SK-N-SH (cell line): ENCODE measurements around the gene UNC93B1. TPM values are rescaled to one million over a fixed set of nuclear protein-coding genes. Genes with fewer than 3 reads are reported as not detected.

Experiments used
- CTCF ChIA-PET: fragments of 300-600, 350-600 bp; formaldehyde crosslinking; extraction: SDS; loops from one replicate; lab custom pipeline; 2021; lab: Yijun Ruan, JAX
- POLR2A ChIA-PET: fragments of 350-600 bp; sonication (Branson Sonifier 250); formaldehyde crosslinking; extraction: SDS; loops from one replicate; lab custom pipeline; 2020; ENCODE audit warnings: antibody characterized with exemption, inconsistent platforms; lab: Yijun Ruan, JAX
- DNase-seq: peaks from one replicate; pipeline ENCODE4 v3.0.0; 2012
- H2AFZ ChIP-seq: fragments of 200-600 bp; sonication (generic); 2 replicates; pipeline ENCODE4 v1.8.1; 2016; ENCODE audit warnings: antibody characterized with exemption, mild to moderate bottlenecking, low read depth
- H3F3A ChIP-seq: fragments of 200-600 bp; sonication (generic); replicated peaks from 2 replicates; pipeline ENCODE3; 2016; ENCODE audit warnings: antibody characterized with exemption, mild to moderate bottlenecking; ENCODE audit not compliant: insufficient read depth
- H3K27ac ChIP-seq, 2 experiments: fragments of 200-500 bp in 1 of 2; fragments of 200-600 bp in 1 of 2; sonication (Bioruptor generic) in 1 of 2; sonication (generic), shearing (Covaris generic) in 1 of 2; 2 replicates each; pipeline versions ENCODE4 v1.5.1 to v1.6.1; 2014 to 2016; ENCODE audit warnings: low read depth in 2 of 2, inconsistent platforms in 1 of 2, low read length in 1 of 2, mild to moderate bottlenecking in 1 of 2, mixed read lengths in 1 of 2
- H3K27me3 ChIP-seq: fragments of 200-600 bp; sonication (generic), shearing (Covaris generic); 2 replicates; pipeline ENCODE4 v1.6.1; 2016; ENCODE audit warnings: mixed run types; ENCODE audit not compliant: insufficient read depth
- H3K36me3 ChIP-seq, 2 experiments: fragments of 200-500 bp in 1 of 2; fragments of 200-600 bp in 1 of 2; sonication (Bioruptor generic) in 1 of 2; sonication (generic) in 1 of 2; replicated peaks in 1 of 2; 2 replicates each; pipeline versions ENCODE3 to v1.5.1; 2014 to 2016; ENCODE audit warnings: low read length in 1 of 2, mild to moderate bottlenecking in 1 of 2; ENCODE audit not compliant: insufficient read depth in 2 of 2, control insufficient read depth in 1 of 2
- H3K4me1 ChIP-seq, 2 experiments: fragments of 200-500 bp in 1 of 2; fragments of 200-600 bp in 1 of 2; sonication (Bioruptor generic) in 1 of 2; sonication (generic), shearing (Covaris generic) in 1 of 2; 2 replicates each; pipeline versions ENCODE4 v1.5.1 to v1.6.1; 2014 to 2016; ENCODE audit warnings: low read depth in 1 of 2, low read length in 1 of 2, mixed run types in 1 of 2; ENCODE audit not compliant: insufficient read depth in 2 of 2, control insufficient read depth in 1 of 2
- H3K4me2 ChIP-seq: fragments of 200-600 bp; sonication (generic), shearing (Covaris generic); 2 replicates; pipeline ENCODE4 v1.6.1; 2017; ENCODE audit warnings: mixed run types
- H3K4me3 ChIP-seq, 2 experiments: fragments of 200-500 bp in 1 of 2; fragments of 200-600 bp in 1 of 2; sonication (Bioruptor generic) in 1 of 2; sonication (generic), shearing (Covaris generic) in 1 of 2; 2 replicates each; pipeline versions ENCODE4 v1.5.1 to v1.8.1; 2014 to 2016; ENCODE audit warnings: low read depth in 2 of 2, inconsistent platforms in 1 of 2, low read length in 1 of 2, mild to moderate bottlenecking in 1 of 2, mixed read lengths in 1 of 2, moderate library complexity in 1 of 2
- H3K79me2 ChIP-seq: fragments of 200-600 bp; sonication (generic); 2 replicates; pipeline ENCODE4 v1.8.1; 2017; ENCODE audit warnings: mild to moderate bottlenecking; ENCODE audit not compliant: insufficient read depth
- H3K9ac ChIP-seq: fragments of 200-600 bp; sonication (generic); 2 replicates; pipeline ENCODE4 v1.6.1; 2017; ENCODE audit warnings: mixed run types
- H3K9me2 ChIP-seq: fragments of 200-600 bp; sonication (generic); 2 replicates; pipeline ENCODE4 v1.6.1; 2017; ENCODE audit warnings: mixed run types
- H3K9me3 ChIP-seq: fragments of 200-600 bp; sonication (generic); 2 replicates; pipeline ENCODE4 v1.6.1; 2017; ENCODE audit warnings: mixed run types, mild to moderate bottlenecking, moderate library complexity
- H4K20me1 ChIP-seq: fragments of 200-600 bp; sonication (generic); 2 replicates; pipeline ENCODE4 v1.6.1; 2017; ENCODE audit warnings: mild to moderate bottlenecking, mixed run types; ENCODE audit not compliant: insufficient read depth
- CHD2 ChIP-seq: fragments of 150-350 bp; IDR thresholded peaks from 2 replicates; pipeline ENCODE4 v1.6.1; 2018; ENCODE audit warnings: low read length; ENCODE audit not compliant: partially characterized antibody
- EP300 ChIP-seq, 2 experiments: IDR thresholded peaks; 2 replicates each; pipeline versions ENCODE4 v1.4.0 to v1.6.1; 2012; ENCODE audit warnings: borderline replicate concordance in 1 of 2, low read depth in 1 of 2, low read length in 1 of 2
- FOXJ3 ChIP-seq: sonication (generic); formaldehyde crosslinking; IDR thresholded peaks from 2 replicates; pipeline ENCODE4 v1.5.1; 2020; ENCODE audit warnings: mild to moderate bottlenecking, missing genetic modification reagents
- GABPA ChIP-seq: IDR thresholded peaks from 2 replicates; pipeline ENCODE4 v1.4.0; 2012; ENCODE audit warnings: low read depth, mild to moderate bottlenecking
- MEF2A ChIP-seq: IDR thresholded peaks from 2 replicates; pipeline ENCODE4 v1.4.0; 2012; ENCODE audit warnings: low read depth, borderline replicate concordance
- RCOR1 ChIP-seq: fragments of 150-350 bp; IDR thresholded peaks from 2 replicates; pipeline ENCODE4 v1.6.1; 2017; ENCODE audit warnings: antibody characterized with exemption, low read length
- REST ChIP-seq: IDR thresholded peaks from 2 replicates; pipeline ENCODE4 v1.6.1; 2012; ENCODE audit warnings: mild to moderate bottlenecking, low read depth, low read length, moderate library complexity
- RFX5 ChIP-seq: IDR thresholded peaks from 2 replicates; pipeline ENCODE4 v1.6.1; 2012; ENCODE audit warnings: mild to moderate bottlenecking, improper control_type of control experiment, low read length
- TCF12 ChIP-seq: IDR thresholded peaks from 2 replicates; pipeline ENCODE4 v1.4.0; 2012
- ZBTB33 ChIP-seq: IDR thresholded peaks from 2 replicates; pipeline ENCODE4 v1.4.0; 2012; ENCODE audit warnings: low read depth, borderline replicate concordance
- WGBS: methylation state at CpG from one replicate; pipeline ENCODE4 v1.1.6; 2017; ENCODE audit warnings: low lambda C conversion rate; 5-methylcytosine and 5-hydroxymethylcytosine counted together
- polyA plus RNA-seq, 3 experiments: library from polyadenylated mRNA; depleted of rRNA; stranded (reverse); fragments of >200 nt; gene quantifications; 2 replicates each; pipeline ENCODE4 v1.2.3, GENCODE V29; 2012

UNC93B1 gene
- polyA plus RNA-seq, 1 of the 3 experiments (the other 2 are of a cell fraction): 28.9 TPM

GRCh38 chr11:68013611-68014156, 9.8 kb upstream of the UNC93B1 start:
- H3K4me1 ChIP-seq: peaks cover 39 to 44% of the 10 kb centered on the region in 2 experiments; a peak in 3 of 4 replicates
- CTCF ChIA-PET: interaction anchor here (1.4 kb wide), 2 partner anchors 20 to 196 kb away, joined by 3 to 4 read pairs; no protein-coding TSS in a partner anchor

More at GRCh38 chr11:68013611-68014156, 9.8 kb upstream of the UNC93B1 start:
- Histone ChIP-seq H3K4me2 (peak overlapping the region; percentile 64), H2AFZ (no peak overlapping the region), H3K27me3 (no peaks in the 10 kb centered on the region), H3K79me2 (peaks cover 18% of the 10 kb centered on the region), H3K9ac (peak overlapping the region; percentile 76), H3K36me3 (no peaks in the 10 kb centered on the region), H3K27ac (peak overlapping the region; percentile 80 to 96; a peak in 3 of 4 replicates), H4K20me1 (no peaks in the 10 kb centered on the region), H3K9me3 (no peaks in the 10 kb centered on the region), H3F3A (peaks cover 18% of the 10 kb centered on the region), H3K4me3 (no peak overlapping the region), H3K9me2 (no peaks in the 10 kb centered on the region)
- no peak for DNase-seq
- POLR2A ChIA-PET: no interaction called here
- WGBS: 76% methylated on average over 14 of the region's 14 CpGs
- TF ChIP-seq MEF2A (no peak), RFX5 (no peak), EP300 (IDR thresholded peaks at IDR 0.05; ENCODE audit: borderline replicate concordance in 1 of 2, low read depth in 1 of 2, low read length in 1 of 2) (no peak), REST (no peak), FOXJ3 (CRISPR knock-in tag) (no peak), CHD2 (no peak), ZBTB33 (no peak), GABPA (no peak), TCF12 (no peak), RCOR1 (no peak)
